Ectodermal cell (in vitro differentiated cells): ENCODE results near the gene GJB2.

ENCODE experiments used
- H3K27ac ChIP-seq: 2 replicates; pipeline ENCODE4 v1.7.0; 2013; ENCODE audit warnings: mild to moderate bottlenecking, low read depth, low read length; ENCODE audit not compliant: insufficient read depth, poor library complexity, severe bottlenecking
- H3K27me3 ChIP-seq: 2 replicates; pipeline ENCODE4 v1.7.0; 2013; ENCODE audit warnings: mild to moderate bottlenecking, low read length; ENCODE audit not compliant: insufficient read depth, control insufficient read depth, poor library complexity, severe bottlenecking
- H3K36me3 ChIP-seq: one replicate; pipeline ENCODE4 v1.7.0; 2013; ENCODE audit warnings: low read length; ENCODE audit not compliant: control insufficient read depth, insufficient read depth
- H3K4me1 ChIP-seq: one replicate; pipeline ENCODE4 v1.7.0; 2013; ENCODE audit warnings: low read length; ENCODE audit not compliant: control insufficient read depth, insufficient read depth
- H3K4me3 ChIP-seq: 2 replicates; pipeline ENCODE4 v1.7.0; 2013; ENCODE audit warnings: low read depth, low read length, control low read depth; ENCODE audit not compliant: insufficient read depth
- H3K9me3 ChIP-seq: 2 replicates; pipeline ENCODE4 v1.7.0; 2013; ENCODE audit warnings: mild to moderate bottlenecking, low read length, moderate library complexity; ENCODE audit not compliant: control insufficient read depth
- WGBS, 2 experiments: methylation state at CpG; one replicate each; pipeline ENCODE4 v1.1.7; 2013; ENCODE audit warnings: missing lambda C conversion rate in 2 of 2; 5-methylcytosine and 5-hydroxymethylcytosine counted together

Gene GJB2

DNA sequence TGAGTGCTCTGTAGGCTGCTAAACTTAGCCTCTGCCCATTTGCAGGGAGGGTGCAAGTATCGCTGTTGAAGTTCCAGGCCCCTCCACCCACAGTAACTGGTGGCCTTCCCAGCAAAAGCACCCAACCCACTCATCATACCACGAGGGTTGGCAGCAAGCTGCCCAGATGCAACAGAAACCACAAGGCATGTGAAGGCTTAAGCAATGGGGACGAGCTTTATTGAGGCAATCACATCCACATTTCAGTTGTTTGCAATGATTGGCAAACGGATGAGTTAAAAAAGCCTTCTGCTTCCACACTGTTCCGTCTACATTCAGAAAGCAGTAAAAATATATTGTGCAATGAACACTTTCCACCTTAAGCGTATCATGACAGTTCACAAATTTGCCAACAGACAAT is 29.0 kb upstream of the GJB2 start:
- no peak overlapping the region for H3K4me3 ChIP-seq
- no peaks in the 10 kb centered on the region for H3K36me3 ChIP-seq
- no peaks in the 10 kb centered on the region for H3K9me3 ChIP-seq
- no peak overlapping the region for H3K27ac ChIP-seq
- 89 to 92% methylated on average over 6 of the region's 6 CpGs for WGBS, 2 experiments
- no peaks in the 10 kb centered on the region for H3K27me3 ChIP-seq
- no peaks in the 10 kb centered on the region for H3K4me1 ChIP-seq

DNA sequence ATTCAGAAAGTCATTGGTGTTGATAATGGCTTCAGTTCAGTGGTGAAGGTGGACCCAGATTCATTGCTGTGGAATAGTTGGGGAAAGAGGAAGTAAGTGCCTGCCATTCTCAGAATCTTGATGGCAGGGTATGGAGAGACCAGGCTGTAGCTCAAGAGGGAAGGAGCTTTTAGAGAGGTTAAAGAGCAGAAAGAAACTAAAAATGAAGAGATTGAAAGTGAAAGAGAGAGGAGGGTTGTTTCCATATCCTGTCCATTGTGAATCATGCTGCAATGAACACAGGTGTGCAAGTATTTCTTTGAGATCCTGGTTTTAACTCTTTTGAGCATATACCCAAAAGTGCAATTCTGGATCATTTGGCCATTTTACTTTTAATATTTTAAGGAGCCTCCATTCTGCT is 26.8 kb upstream of the GJB2 start:
- Histone ChIP-seq H3K27me3 (no peaks in the 10 kb centered on the region), H3K27ac (no peak overlapping the region), H3K4me3 (no peak overlapping the region), H3K9me3 (no peaks in the 10 kb centered on the region), H3K36me3 (no peaks in the 10 kb centered on the region), H3K4me1 (no peaks in the 10 kb centered on the region)

GRCh38 chr13:20217168-20217567 is 24.4 kb upstream of the GJB2 start:
- Histone ChIP-seq H3K9me3 (no peaks in the 10 kb centered on the region), H3K4me1 (no peaks in the 10 kb centered on the region), H3K36me3 (no peaks in the 10 kb centered on the region), H3K4me3 (no peak overlapping the region), H3K27me3 (no peaks in the 10 kb centered on the region), H3K27ac (no peak overlapping the region)
- WGBS, 2 experiments, result 92 to 95% methylated on average over 2 to 3 of the region's 3 CpGs

DNA sequence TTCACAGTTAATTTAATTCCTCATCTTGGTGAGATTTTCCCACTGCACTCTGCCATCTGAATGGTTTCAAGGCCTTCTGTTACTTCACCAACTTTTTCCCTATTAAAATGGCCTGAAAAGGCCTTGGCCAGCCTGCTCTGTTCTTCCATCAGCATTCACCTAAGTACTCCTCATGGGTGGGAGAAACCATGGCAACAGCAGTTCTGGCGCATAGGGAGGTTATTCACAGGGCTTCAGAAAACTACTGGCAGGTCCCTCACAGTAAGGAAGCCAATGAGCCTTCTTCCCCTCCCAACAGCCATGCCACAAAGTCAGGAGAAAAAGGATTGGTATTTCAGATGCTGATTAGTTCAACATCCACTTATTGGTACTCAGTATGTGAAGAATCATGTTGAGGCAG is 17.2 kb upstream of the GJB2 start:
- Histone ChIP-seq H3K4me1 (no peaks in the 10 kb centered on the region), H3K9me3 (no peaks in the 10 kb centered on the region), H3K36me3 (no peaks in the 10 kb centered on the region), H3K27ac (no peak overlapping the region), H3K27me3 (no peaks in the 10 kb centered on the region), H3K4me3 (no peak overlapping the region)
- WGBS, 2 experiments, result 70 to 74% methylated on average over 1 of the region's 1 CpG

GRCh38 chr13:20206698-20207235 is 14.0 kb upstream of the GJB2 start:
- Histone ChIP-seq H3K4me1 (no peaks in the 10 kb centered on the region), H3K36me3 (no peaks in the 10 kb centered on the region), H3K9me3 (peaks cover 3% of the 10 kb centered on the region), H3K27ac (no peak overlapping the region), H3K27me3 (no peaks in the 10 kb centered on the region), H3K4me3 (no peak overlapping the region)
- WGBS, 2 experiments, result 89% methylated on average over 16 of the region's 16 CpGs

DNA sequence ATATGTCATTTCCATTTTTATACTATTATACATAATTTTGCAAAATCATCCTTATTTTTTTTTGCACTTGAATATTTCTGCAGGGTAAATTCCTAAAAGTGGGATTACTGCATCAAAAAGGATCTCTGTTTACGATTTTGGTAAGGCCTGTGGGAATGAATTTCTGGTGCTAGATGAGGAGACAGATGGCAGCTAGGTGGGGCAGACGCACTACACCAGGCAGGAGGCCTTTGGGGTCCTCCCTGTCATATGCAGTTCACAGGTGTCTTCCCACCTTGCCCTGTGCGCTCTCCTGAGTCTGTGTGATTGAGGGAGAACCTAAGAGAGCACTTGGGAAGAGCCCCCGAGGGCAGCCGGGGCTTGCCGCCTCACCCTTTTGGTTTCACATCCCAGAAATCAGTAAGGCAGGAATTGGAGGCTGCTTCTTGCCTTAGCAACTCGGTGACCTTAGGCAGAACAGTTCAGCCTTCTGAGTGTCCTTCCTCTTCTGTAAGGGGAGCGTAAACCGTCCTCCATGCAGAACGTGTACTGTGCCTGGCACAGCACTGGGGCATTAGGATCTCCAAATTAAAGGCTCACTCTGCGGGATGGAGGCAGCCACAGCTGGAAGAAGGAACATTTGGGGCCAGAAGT is 13.4 kb upstream of the GJB2 start:
- Histone ChIP-seq H3K4me1 (no peaks in the 10 kb centered on the region), H3K4me3 (no peak overlapping the region), H3K36me3 (no peaks in the 10 kb centered on the region), H3K9me3 (peaks cover 3% of the 10 kb centered on the region), H3K27me3 (no peaks in the 10 kb centered on the region), H3K27ac (no peak overlapping the region)
- WGBS, 2 experiments, result 89 to 91% methylated on average over 11 of the region's 11 CpGs

DNA sequence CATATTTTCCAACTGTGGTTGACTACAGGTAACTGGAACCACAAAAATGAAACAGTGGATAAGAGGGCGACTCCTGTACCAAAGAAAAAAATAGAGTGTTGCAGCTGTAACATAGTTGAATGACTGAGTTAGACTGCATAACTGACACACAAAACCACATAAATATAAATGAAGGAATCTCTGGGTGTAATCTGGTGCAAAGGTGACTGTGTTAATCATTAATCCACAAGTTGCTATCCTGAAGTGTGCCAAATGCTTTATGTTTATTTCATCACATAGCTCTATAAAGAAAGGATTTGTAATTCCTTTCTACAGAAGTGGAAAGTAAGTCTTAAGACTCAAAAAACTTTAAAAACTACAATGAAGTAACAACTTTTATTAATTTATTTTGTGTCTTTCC is 6.0 kb upstream of the GJB2 start:
- H3K4me3 ChIP-seq, result no peak overlapping the region
- 86 to 90% methylated on average over 1 of the region's 1 CpG for WGBS, 2 experiments

GRCh38 chr13:20197361-20197834 is 4.7 kb upstream of the GJB2 start:
- Histone ChIP-seq H3K4me3 (no peak overlapping the region), H3K27me3 (peaks cover 48% of the 10 kb centered on the region), H3K9me3 (no peaks in the 10 kb centered on the region), H3K4me1 (peaks cover 10% of the 10 kb centered on the region), H3K36me3 (no peaks in the 10 kb centered on the region), H3K27ac (no peak overlapping the region)
- WGBS, 2 experiments, result 17 to 23% methylated on average over 4 of the region's 5 CpGs

More for the DNA sequence above, 6.0 kb upstream of the GJB2 start:
- no peaks in the 10 kb centered on the region for H3K36me3 ChIP-seq
- H3K9me3 ChIP-seq, result peaks cover 3% of the 10 kb centered on the region
- H3K27me3 ChIP-seq, result peaks cover 35% of the 10 kb centered on the region
- no peak overlapping the region for H3K27ac ChIP-seq
- H3K4me1 ChIP-seq, result peaks cover 2% of the 10 kb centered on the region

GRCh38 chr13:20195801-20196200 is 3.1 kb upstream of the GJB2 start:
- H3K36me3 ChIP-seq, result no peaks in the 10 kb centered on the region
- H3K9me3 ChIP-seq, result no peaks in the 10 kb centered on the region
- H3K27me3 ChIP-seq, result peaks cover 64% of the 10 kb centered on the region
- no peak overlapping the region for H3K27ac ChIP-seq
- peaks cover 14% of the 10 kb centered on the region for H3K4me1 ChIP-seq
- H3K4me3 ChIP-seq, result no peak overlapping the region
- WGBS, 2 experiments, result 85 to 89% methylated on average over 8 of the region's 8 CpGs

GRCh38 chr13:20193907-20194631 is 1.3 kb upstream of the GJB2 start:
- no peaks in the 10 kb centered on the region for H3K9me3 ChIP-seq
- H3K4me3 ChIP-seq, result no peak overlapping the region
- H3K27me3 ChIP-seq, result peaks cover 82% of the 10 kb centered on the region
- peaks cover 14% of the 10 kb centered on the region for H3K4me1 ChIP-seq
- H3K36me3 ChIP-seq, result no peaks in the 10 kb centered on the region
- no peak overlapping the region for H3K27ac ChIP-seq
- WGBS, 2 experiments, result 15% methylated on average over 27 of the region's 27 CpGs
